HG03097 (cell line): Measurements from ENCODE around the gene HUNK.
"Not testable (repeated sequence)": the region's sequence is repeated elsewhere in the genome, so short reads cannot be mapped to it uniquely, and the experiment has no call there.

Experiments
- ATAC-seq: cut with Tn5 transposase; IDR thresholded peaks from one replicate; pipeline ENCODE4 v1.9.1; 2021; ENCODE audit not compliant: unreplicated experiment, low FRiP score

Gene HUNK

DNA sequence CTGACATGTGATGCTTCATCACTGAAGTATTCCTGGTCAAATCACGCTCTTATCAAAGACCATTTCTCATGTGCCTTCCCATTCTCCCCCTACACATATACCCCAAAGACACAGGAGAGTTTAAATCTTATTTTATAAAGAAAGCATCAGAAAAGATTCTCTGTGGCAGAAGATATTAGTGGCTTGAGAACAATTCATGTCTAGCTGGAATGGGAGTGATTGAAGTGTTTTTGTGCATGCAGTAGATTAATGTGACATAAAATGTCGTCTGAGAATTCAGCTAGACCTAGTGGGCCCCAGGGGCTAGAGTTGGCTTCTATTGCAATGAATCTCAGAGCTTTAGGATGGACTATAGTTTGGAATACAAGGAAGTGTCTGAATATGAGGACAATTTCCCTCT, 163.9 kb downstream of the HUNK start:
- ATAC-seq, result no peak

DNA sequence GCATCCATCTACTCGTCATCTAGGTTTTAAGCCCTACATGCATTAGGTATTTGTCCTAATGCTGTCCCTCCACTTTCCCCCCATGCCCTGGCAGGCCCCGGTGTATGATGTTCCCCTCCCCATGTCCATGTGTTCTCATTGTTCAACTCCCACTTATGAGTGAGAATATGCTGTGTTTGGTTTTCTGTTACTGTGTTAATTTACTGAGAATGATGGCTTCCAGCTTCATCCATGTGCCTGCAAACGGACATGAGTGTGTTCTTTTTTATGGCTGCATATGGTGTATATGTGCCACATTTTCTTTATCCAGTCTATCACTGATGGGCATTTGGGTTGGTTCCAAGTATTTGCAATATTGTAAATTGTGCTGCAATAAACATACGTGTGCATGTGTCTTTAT, 165.9 kb downstream of the HUNK start:
- not testable (repeated sequence) for ATAC-seq

DNA sequence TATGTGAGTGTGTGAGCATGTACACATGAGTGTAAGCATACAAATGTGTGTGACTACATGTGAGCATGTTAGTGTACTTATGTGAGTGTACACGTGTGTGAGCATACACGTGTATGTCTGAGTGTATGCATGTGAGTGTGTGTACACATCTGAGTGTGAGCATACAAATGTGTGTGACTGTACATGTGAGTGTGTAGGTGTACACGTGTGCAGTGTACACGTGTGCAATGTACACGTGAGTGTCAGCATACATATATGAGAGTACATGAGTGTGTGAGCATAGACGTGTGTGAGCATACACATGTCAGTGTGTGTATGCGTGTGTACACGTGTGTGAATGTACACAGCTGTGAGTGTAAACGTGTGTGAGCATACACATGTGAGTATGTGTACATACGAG, 170.6 kb downstream of the HUNK start:
- ATAC-seq, result no peak

DNA sequence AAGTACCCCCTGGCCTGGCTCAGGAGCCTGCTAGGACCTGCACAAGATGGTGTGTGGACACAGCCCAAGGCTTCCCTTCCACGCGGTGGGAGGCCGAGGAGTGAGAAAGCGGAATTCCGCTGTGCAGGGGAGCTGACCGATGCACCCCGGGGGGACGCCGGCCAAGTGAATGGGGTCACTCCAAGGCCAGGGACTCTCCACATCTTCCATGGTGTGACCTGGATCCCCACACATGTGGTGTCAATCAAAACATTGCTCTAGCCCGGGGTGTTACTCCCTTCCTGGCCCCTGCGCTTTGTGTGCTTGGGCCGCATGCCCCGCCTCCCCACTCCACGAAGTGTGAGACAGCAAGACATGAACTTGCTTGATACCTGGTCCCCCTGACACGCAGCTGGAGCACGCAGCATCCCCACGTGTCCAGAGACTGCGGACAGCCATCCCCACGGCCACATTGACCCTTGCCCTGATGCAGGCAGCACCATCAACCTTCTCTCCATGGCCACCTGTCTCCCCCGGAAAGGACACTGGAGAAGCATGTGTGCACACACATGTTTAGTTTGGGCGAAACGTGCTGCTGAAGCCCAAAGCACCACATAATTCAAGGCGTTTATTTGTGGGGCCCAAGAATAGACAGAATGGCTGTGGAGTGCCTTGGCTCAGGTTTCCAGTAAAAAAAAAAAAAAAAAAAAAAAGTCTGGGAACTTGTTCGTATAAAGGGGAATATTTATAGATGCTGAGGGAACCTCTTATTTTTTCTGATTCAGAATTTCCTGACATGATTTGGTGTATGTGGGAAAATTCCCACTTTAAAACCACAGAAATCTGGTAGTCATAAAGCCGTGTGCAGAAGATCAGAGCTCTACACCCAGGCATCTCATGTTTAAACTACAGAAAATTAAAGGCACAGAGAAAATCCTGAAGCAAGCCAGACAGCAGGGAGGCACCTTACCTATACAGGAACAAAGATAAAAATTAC, 171.7 kb downstream of the HUNK start:
- no peak for ATAC-seq

DNA sequence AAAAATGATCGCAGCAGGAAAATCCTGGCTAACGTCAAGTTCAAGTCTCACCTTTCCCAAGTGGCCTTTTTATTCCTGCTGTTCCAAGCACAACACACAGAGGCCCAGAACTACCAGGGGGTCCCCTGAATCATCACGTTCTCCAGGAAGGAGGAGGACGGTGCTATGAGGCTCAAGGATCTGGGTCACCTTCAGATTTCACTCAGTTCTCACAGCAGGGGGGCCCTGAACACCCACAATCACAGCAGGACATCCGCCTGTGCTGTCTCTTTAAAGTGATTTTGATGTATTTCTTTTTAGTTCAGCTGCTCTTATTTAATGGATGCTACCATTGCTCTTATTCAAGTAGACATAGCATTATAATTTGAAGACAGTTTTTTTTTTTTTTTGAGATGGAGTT, 173.4 kb downstream of the HUNK start:
- ATAC-seq, result no peak

DNA sequence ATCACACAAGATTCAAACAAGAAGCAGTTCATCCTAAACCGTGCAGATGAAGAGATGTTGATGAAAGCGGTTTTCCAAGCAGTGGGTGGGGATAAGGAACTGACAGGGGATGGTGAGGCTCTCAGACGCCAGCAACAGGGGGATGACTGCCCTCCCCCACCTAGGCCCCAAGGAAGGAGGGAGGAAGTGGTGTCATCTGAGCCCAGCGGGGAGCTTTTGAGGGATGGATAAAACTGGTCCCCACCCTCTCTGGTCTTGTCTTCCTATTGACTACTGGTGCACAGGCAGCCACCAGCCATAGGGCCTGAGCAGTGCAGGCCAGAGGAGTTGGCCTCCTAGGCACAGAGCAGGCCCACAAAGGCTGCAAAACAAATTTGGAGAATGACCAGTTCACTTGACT, 175.5 kb downstream of the HUNK start:
- ATAC-seq, result no peak
